Right atrium auricular region (tissue), 2 donors: ENCODE data around the gene CUBN. TPM values are rescaled to one million over a fixed set of nuclear protein-coding genes. Genes with fewer than 3 reads are reported as not detected.

Experiments used
- DNase-seq: peaks from one replicate; pipeline ENCODE4 v3.0.0-alpha.2; 2019; ENCODE audit warnings: low spot score
- H3K27ac ChIP-seq, 2 donors: fragments of 200-600 bp; sonication (generic); 1 replicate in 1 of 2; 2 replicates in 1 of 2; pipeline ENCODE4 v1.5.1; 2016 to 2019
- H3K27me3 ChIP-seq, 2 donors: fragments of 200-600 bp; sonication (generic); one replicate each; pipeline versions ENCODE4 v1.5.1 to v1.6.0; 2017 to 2019
- H3K36me3 ChIP-seq: fragments of 200-600 bp; sonication (generic); one replicate; pipeline ENCODE4 v1.5.1; 2016
- H3K4me1 ChIP-seq, 2 donors: fragments of 200-600 bp; sonication (generic); one replicate each; pipeline versions ENCODE4 v1.5.1 to v1.6.0; 2017 to 2019
- H3K4me3 ChIP-seq, 2 donors: fragments of 200-600 bp; sonication (generic); 1 replicate in 1 of 2; 2 replicates in 1 of 2; pipeline ENCODE4 v1.5.1; 2017 to 2019; ENCODE audit warnings: mild to moderate bottlenecking in 1 of 2, moderate library complexity in 1 of 2
- H3K9me3 ChIP-seq, 2 donors: fragments of 200-600 bp; sonication (generic); one replicate each; pipeline ENCODE4 v1.5.1; 2019
- total RNA-seq, 2 donors: library from RNA; depleted of rRNA; stranded (reverse); fragments of >200 nt; gene quantifications; one replicate each; pipeline ENCODE4 v1.1.0, GENCODE V29; 2016
- TF ChIP-seq, protein P1 (sequence below), 2 donors: fragments of 200-600 bp; sonication (generic); IDR thresholded peaks; one replicate each; pipeline ENCODE4 v1.5.1; 2019; ENCODE audit warnings: antibody characterized with exemption in 2 of 2

Gene CUBN
- total RNA-seq, 2 donors from 2014 or later: 0.15 to 0.94 TPM

DNA sequence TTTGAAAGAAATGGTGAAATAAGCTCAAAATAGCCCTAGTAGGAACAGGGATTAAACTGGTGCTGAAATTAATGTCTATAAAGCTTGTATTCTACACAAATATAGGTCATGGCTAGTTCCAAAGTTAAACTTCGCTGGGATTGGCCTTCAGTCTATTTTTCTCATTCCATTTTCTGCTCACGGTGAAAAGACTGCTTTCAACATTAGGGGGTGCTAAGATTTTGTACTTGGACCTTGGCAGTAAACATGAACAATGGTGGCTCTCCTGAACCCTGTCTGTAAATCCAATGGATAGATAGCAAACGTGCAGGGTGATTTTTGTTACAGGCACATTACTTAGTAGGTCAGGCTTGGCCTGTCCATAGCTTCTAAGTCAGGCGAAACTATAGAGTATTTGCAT is 276.4 kb downstream of the CUBN start:
- TF ChIP-seq, protein P1, sequence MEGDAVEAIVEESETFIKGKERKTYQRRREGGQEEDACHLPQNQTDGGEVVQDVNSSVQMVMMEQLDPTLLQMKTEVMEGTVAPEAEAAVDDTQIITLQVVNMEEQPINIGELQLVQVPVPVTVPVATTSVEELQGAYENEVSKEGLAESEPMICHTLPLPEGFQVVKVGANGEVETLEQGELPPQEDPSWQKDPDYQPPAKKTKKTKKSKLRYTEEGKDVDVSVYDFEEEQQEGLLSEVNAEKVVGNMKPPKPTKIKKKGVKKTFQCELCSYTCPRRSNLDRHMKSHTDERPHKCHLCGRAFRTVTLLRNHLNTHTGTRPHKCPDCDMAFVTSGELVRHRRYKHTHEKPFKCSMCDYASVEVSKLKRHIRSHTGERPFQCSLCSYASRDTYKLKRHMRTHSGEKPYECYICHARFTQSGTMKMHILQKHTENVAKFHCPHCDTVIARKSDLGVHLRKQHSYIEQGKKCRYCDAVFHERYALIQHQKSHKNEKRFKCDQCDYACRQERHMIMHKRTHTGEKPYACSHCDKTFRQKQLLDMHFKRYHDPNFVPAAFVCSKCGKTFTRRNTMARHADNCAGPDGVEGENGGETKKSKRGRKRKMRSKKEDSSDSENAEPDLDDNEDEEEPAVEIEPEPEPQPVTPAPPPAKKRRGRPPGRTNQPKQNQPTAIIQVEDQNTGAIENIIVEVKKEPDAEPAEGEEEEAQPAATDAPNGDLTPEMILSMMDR (IDR thresholded peaks at IDR 0.05): peak in 1 of 2 donors; percentile 21
- H3K27me3 ChIP-seq: no peaks in the 10 kb centered on the region
- H3K4me1 ChIP-seq: no peaks in the 10 kb centered on the region
- no peak for DNase-seq
- no peak overlapping the region for H3K27ac ChIP-seq
- H3K4me3 ChIP-seq: no peak overlapping the region
- no peaks in the 10 kb centered on the region for H3K36me3 ChIP-seq
- no peaks in the 10 kb centered on the region for H3K9me3 ChIP-seq

DNA sequence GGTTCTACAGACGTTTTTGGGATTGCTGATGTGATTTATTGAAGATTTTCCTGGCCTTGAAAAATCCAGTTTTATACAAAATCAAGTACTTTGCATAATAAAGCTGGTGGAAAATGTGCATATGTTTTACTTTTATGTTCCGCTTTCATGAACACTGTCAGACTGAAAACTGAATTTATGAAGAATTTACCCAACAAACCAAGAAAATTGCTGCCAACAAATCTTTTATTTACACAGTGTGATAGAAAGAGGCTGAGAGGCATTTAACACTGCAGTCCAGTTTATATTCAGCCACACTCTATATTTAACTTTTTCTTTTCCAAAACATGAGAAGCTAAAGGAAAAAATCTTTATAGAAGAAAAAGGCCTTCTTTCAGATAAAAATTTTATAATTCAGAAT is 277.0 kb downstream of the CUBN start:
- Histone ChIP-seq H3K27me3 (no peaks in the 10 kb centered on the region), H3K36me3 (no peaks in the 10 kb centered on the region), H3K27ac (no peak overlapping the region), H3K4me1 (no peaks in the 10 kb centered on the region), H3K4me3 (no peak overlapping the region), H3K9me3 (no peaks in the 10 kb centered on the region)
- TF ChIP-seq, protein P1 (IDR thresholded peaks at IDR 0.05): no peak
- DNase-seq: no peak

DNA sequence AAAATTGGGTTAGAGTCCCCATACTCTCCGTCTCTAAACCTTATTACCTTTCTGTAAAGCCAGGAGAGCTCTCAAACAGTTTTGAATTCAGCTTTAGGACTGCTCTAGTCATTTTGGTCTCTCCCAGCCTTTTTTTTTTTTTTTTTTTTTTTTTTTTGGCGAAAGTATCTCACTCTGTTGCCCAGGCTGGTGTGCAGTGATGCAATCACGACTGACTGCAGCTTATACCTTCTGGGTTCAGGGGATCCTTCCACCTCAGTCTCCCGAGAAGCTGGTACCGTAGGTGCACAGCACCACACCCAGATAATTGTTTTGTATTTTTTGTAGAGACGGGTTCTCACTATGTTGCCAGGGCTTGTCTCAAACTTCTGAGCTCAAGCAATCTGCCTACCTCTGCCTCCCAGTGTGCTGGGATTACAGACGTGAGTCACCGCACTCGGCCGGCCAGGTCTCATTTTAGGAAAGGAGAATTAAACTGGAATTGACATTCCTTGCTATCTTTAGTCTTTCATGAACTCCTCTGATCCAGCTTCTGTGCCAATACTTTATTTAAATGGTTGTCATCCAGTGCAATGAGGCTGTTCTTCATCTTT is 281.0 kb downstream of the CUBN start:
- no peaks in the 10 kb centered on the region for H3K27me3 ChIP-seq
- no peak overlapping the region for H3K4me3 ChIP-seq
- H3K4me1 ChIP-seq: no peaks in the 10 kb centered on the region
- DNase-seq: no peak
- no peak overlapping the region for H3K27ac ChIP-seq
- no peaks in the 10 kb centered on the region for H3K9me3 ChIP-seq
- no peaks in the 10 kb centered on the region for H3K36me3 ChIP-seq
- TF ChIP-seq, protein P1 (IDR thresholded peaks at IDR 0.05): no peak

DNA sequence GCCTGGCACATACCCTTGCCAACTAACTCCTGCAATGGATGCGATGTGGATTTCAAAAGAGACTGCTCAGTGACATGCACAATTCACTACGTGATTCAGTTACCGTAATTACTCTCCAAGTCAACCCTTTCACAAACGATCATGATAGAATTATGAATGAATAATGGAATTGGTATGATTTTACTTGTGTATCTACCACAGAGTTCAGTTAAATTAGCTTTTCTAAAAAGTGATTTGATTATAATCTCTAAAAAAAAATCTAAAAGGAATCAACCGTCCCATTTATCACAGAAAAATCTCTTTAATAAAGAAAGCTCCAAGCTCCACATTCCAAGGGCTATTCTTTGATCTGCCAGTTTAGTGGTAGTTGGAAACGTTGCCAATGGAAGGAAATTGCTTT is 282.0 kb downstream of the CUBN start:
- DNase-seq: no peak
- no peak overlapping the region for H3K27ac ChIP-seq
- TF ChIP-seq, protein P1 (IDR thresholded peaks at IDR 0.05): no peak
- H3K4me1 ChIP-seq: no peaks in the 10 kb centered on the region
- no peak overlapping the region for H3K4me3 ChIP-seq
- H3K36me3 ChIP-seq: no peaks in the 10 kb centered on the region
- no peaks in the 10 kb centered on the region for H3K27me3 ChIP-seq
- no peaks in the 10 kb centered on the region for H3K9me3 ChIP-seq

DNA sequence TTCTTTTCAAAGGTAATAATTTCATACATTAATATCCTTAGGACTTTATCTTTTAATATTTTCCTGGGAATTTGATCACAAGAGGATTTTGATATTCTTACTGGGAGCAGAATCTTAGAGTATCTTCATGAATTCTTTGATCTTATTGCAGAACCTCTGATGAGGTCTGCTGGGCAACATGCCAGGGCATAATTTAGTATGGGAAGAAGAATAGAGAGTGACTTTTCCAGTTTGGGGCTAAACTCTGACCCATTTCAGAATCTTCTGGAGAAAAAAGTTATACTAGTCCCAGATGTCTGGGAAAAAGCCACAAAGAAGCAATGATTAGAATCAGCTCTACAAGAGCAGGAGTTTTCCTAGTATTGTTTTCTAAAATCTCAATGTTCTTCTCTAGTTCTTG is 284.4 kb downstream of the CUBN start:
- Histone ChIP-seq H3K4me3 (no peak overlapping the region), H3K27ac (no peak overlapping the region), H3K9me3 (no peaks in the 10 kb centered on the region), H3K4me1 (no peaks in the 10 kb centered on the region), H3K36me3 (no peaks in the 10 kb centered on the region), H3K27me3 (no peaks in the 10 kb centered on the region)
- no peak for DNase-seq
- TF ChIP-seq, protein P1 (IDR thresholded peaks at IDR 0.05): no peak

DNA sequence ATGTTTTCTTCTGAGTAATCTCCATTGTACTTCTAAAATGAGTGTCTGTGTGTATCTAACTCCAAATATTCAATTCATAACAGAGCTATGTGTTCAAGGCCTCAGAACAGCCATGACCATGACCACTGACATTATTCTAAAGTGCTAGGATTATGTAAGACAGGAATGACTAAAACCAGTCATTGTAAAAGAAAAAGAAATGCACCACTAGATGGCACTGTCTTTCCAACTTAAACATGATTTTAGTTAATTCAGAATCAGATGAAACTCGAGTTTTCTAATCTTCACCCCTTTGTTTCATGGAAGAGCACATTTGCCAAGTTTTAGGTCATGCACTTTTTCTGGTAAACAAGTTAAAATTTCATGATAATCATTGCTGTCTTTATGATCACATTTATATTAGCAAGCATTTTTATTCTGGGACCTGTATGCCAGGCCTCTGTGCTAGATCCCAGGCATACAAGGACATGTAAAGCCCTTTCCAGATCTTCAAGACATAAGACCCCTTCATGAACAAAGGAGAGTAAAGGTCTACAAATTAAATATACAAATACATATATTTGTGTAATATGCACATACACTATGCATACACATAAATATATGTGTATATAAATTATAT is 286.2 kb downstream of the CUBN start:
- H3K4me3 ChIP-seq: no peak overlapping the region
- H3K4me1 ChIP-seq: no peaks in the 10 kb centered on the region
- TF ChIP-seq, protein P1 (IDR thresholded peaks at IDR 0.05): peak; percentile 63 to 79
- H3K27me3 ChIP-seq: no peaks in the 10 kb centered on the region
- no peaks in the 10 kb centered on the region for H3K36me3 ChIP-seq
- no peak overlapping the region for H3K27ac ChIP-seq
- H3K9me3 ChIP-seq: no peaks in the 10 kb centered on the region
- no peak for DNase-seq
